Stomach (tissue), 9 donors: Measurements from ENCODE around the gene KIAA1614. TPM values are rescaled to one million over a fixed set of nuclear protein-coding genes. Genes with fewer than 3 reads are reported as not detected.

Experiments used
- DNase-seq, 2 donors: peaks; one replicate each; pipeline versions ENCODE4 v3.0.0 to v3.0.0-alpha.2; 2013 to 2019
- H3K27ac ChIP-seq, 5 donors: fragments of 200-600 bp in 4 of 5; sonication (generic) in 4 of 5; one replicate each; pipeline ENCODE4 v1.5.1; 2013 to 2019; ENCODE audit warnings: mild to moderate bottlenecking in 1 of 5, moderate library complexity in 1 of 5
- H3K27me3 ChIP-seq, 3 donors: fragments of 200-600 bp; sonication (generic); one replicate each; pipeline ENCODE4 v1.5.1; 2017 to 2019; ENCODE audit warnings: mixed run types in 1 of 3
- H3K36me3 ChIP-seq, 4 donors: fragments of 200-600 bp; sonication (generic); 1 replicate in 3 of 4; 2 replicates in 1 of 4; pipeline ENCODE4 v1.5.1; 2016 to 2019
- H3K4me1 ChIP-seq, 4 donors: fragments of 200-600 bp; sonication (generic); one replicate each; pipeline ENCODE4 v1.5.1; 2016 to 2019
- H3K4me3 ChIP-seq, 4 donors: fragments of 200-600 bp; sonication (generic) in 3 of 4; one replicate each; pipeline ENCODE4 v1.5.1; 2016 to 2019; ENCODE audit warnings: mild to moderate bottlenecking in 1 of 4
- H3K9me3 ChIP-seq, 4 donors: fragments of 200-600 bp; sonication (generic); one replicate each; pipeline ENCODE4 v1.5.1; 2016 to 2019
- EP300 ChIP-seq: sonication (generic); formaldehyde crosslinking; IDR thresholded peaks from one replicate; pipeline ENCODE4 v1.6.1; 2017; ENCODE audit warnings: antibody characterized with exemption
- POLR2A ChIP-seq, 4 donors: fragments of 450-650 bp; IDR thresholded peaks; one replicate each; pipeline ENCODE4 v1.6.1; 2016; ENCODE audit warnings: antibody characterized with exemption in 4 of 4, control low read depth in 2 of 4, mild to moderate bottlenecking in 1 of 4, moderate library complexity in 1 of 4
- POLR2AphosphoS5 ChIP-seq, 3 donors: sonication (generic); formaldehyde crosslinking; IDR thresholded peaks; one replicate each; pipeline ENCODE4 v1.6.1; 2016; ENCODE audit warnings: antibody characterized with exemption in 3 of 3
- WGBS, 5 donors: extraction: QIAGEN DNeasy Blood & Tissue Kit in 3 of 5; methylation state at CpG; one replicate each; pipeline versions ENCODE4 v1.1.5 to v1.1.7; 2013 to 2018; 5-methylcytosine and 5-hydroxymethylcytosine counted together
- intact Hi-C: fragments of 100-400 bp; cut with DNase I; formaldehyde crosslinking; loops from one replicate; pipeline ENCODE4 v1.15.1; 2023; ENCODE audit warnings: low total_unique reads
- polyA plus RNA-seq, 3 donors: library from polyadenylated mRNA; stranded (reverse); fragments of 200-250 nt; gene quantifications; one replicate each; pipeline ENCODE4 v1.2.3, GENCODE V29; 2013
- total RNA-seq, 5 donors: library from RNA; depleted of rRNA; stranded (reverse); fragments of >200 nt; gene quantifications; one replicate each; pipeline versions ENCODE4 v1.1.0 to v1.2.3, GENCODE V29; 2014 to 2016
- TF ChIP-seq, protein P1 (sequence below), 7 experiments: fragments of 450-650 bp in 4 of 7; fragments of 200-600 bp in 3 of 7; sonication (generic) in 3 of 7; IDR thresholded peaks; one replicate each; pipeline ENCODE4 v1.5.1; 2016 to 2019; ENCODE audit warnings: antibody characterized with exemption in 7 of 7, control low read depth in 2 of 7, mild to moderate bottlenecking in 1 of 7
- donor health status: healthy with polysubstance abuse.
- donor health status: Bipolar disorder and iron deficiency.
- donor health status: healthy.

The KIAA1614 gene
- total and polyA plus RNA-seq, 8 donors = under 0.01 to 6.1 (median 1.8) TPM; not detected in 1

DNA sequence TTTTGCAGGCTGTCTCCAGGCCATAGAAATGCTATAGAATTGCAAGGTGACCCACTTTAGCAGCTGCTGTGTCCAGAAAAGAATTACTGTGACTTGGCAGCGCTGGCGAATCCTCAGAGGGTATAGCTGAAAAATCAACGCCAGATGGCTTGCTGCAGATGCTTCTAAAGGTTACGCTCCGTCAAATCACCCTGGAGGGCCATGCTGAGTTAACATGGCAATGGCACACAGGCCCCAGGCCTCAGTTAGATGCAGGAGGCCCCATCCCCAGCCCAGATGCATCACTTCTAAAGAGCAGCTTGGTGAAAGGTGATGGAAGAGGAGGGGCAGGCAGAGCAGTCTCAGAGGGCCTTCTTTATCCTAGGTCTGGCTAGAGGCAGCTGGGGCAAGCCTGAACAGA lies 18.0 kb downstream of the KIAA1614 start:
- TF ChIP-seq, protein P1, sequence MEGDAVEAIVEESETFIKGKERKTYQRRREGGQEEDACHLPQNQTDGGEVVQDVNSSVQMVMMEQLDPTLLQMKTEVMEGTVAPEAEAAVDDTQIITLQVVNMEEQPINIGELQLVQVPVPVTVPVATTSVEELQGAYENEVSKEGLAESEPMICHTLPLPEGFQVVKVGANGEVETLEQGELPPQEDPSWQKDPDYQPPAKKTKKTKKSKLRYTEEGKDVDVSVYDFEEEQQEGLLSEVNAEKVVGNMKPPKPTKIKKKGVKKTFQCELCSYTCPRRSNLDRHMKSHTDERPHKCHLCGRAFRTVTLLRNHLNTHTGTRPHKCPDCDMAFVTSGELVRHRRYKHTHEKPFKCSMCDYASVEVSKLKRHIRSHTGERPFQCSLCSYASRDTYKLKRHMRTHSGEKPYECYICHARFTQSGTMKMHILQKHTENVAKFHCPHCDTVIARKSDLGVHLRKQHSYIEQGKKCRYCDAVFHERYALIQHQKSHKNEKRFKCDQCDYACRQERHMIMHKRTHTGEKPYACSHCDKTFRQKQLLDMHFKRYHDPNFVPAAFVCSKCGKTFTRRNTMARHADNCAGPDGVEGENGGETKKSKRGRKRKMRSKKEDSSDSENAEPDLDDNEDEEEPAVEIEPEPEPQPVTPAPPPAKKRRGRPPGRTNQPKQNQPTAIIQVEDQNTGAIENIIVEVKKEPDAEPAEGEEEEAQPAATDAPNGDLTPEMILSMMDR (IDR thresholded peaks at IDR 0.05) = no peak
- TF ChIP-seq POLR2AphosphoS5 (IDR thresholded peaks at IDR 0.05) (no peak), POLR2A (IDR thresholded peaks at IDR 0.05) (no peak), EP300 (no peak)
- no peak overlapping the region for H3K4me3 ChIP-seq
- DNase-seq = peak in 1 of 2 donors; percentile 45
- intact Hi-C loops = no loop called here
- H3K27ac ChIP-seq = no peak overlapping the region
- WGBS, 5 donors = 91 to 98% (median 95%) methylated on average over 5 of the region's 5 CpGs
- H3K9me3 ChIP-seq = no peaks in the 10 kb centered on the region
- H3K36me3 ChIP-seq = peaks cover 0 to 34% (median 19%) of the 10 kb centered on the region in 4 donors
- H3K27me3 ChIP-seq = peaks cover 0 to 10% (median 0%) of the 10 kb centered on the region in 3 donors
- H3K4me1 ChIP-seq = peaks cover 10 to 38% (median 22%) of the 10 kb centered on the region in 4 donors

DNA sequence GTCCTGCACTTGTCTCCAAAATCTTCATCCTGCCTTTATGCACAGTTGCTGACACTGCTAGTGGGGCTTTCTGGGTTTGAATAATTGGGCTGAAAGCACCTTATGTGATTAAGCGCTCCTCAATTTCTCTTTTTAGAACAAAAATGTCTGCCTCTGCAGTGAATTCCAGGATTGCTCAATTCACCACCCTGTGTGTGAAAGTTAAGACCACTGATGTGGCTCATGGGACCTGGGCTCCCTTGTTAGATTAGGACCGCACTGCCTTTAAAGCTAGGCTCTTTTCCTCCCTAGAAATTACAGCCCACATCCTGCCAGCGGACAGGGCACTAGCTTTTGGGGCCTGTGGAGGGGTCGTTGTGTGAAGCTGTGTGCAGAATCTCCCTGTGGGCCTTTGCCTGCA lies 18.8 kb downstream of the KIAA1614 start:
- DNase-seq = no peak
- no peak overlapping the region for H3K27ac ChIP-seq
- 83 to 94% (median 90%) methylated on average over 4 of the region's 4 CpGs for WGBS, 5 donors
- peaks cover 0 to 10% (median 0%) of the 10 kb centered on the region in 3 donors for H3K27me3 ChIP-seq
- peaks cover 0 to 42% (median 27%) of the 10 kb centered on the region in 4 donors for H3K36me3 ChIP-seq
- no peaks in the 10 kb centered on the region for H3K9me3 ChIP-seq
- TF ChIP-seq POLR2A (IDR thresholded peaks at IDR 0.05) (no peak), POLR2AphosphoS5 (IDR thresholded peaks at IDR 0.05) (no peak), EP300 (no peak)
- TF ChIP-seq, protein P1 (IDR thresholded peaks at IDR 0.05) = no peak
- H3K4me3 ChIP-seq = no peak overlapping the region
- H3K4me1 ChIP-seq = peaks cover 2 to 29% (median 17%) of the 10 kb centered on the region in 4 donors
- intact Hi-C loops = no loop called here

DNA sequence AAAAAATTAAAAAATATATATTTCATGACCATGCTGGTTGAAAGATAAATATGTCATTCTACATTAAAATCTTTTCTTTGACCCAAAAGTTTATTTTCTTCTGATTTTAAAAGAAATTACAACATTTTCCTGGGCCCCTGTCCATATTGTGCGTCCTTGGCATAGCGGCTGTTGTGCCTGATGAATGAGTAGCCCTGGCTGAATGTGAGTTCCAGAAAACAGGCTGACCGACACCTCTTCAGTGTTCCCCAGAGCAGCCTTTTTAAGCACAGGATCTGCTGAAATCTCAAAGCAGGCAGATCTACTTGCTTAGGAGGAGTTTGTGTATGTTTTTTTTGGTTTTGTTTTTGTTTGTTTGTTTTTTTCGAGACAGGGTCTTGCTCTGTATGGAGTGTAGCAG lies 19.7 kb downstream of the KIAA1614 start:
- H3K4me3 ChIP-seq = no peak overlapping the region
- H3K27me3 ChIP-seq = peaks cover 0 to 10% (median 0%) of the 10 kb centered on the region in 3 donors
- intact Hi-C loops = no loop called here
- WGBS, 5 donors = 89 to 98% (median 94%) methylated on average over 4 of the region's 4 CpGs
- no peak for DNase-seq
- peaks cover 0 to 51% (median 30%) of the 10 kb centered on the region in 4 donors for H3K36me3 ChIP-seq
- no peaks in the 10 kb centered on the region for H3K9me3 ChIP-seq
- no peak overlapping the region for H3K27ac ChIP-seq
- TF ChIP-seq POLR2A (IDR thresholded peaks at IDR 0.05) (no peak), POLR2AphosphoS5 (IDR thresholded peaks at IDR 0.05) (no peak), EP300 (no peak)
- TF ChIP-seq, protein P1 (IDR thresholded peaks at IDR 0.05) = no peak
- H3K4me1 ChIP-seq = peaks cover 0 to 21% (median 9%) of the 10 kb centered on the region in 4 donors

DNA sequence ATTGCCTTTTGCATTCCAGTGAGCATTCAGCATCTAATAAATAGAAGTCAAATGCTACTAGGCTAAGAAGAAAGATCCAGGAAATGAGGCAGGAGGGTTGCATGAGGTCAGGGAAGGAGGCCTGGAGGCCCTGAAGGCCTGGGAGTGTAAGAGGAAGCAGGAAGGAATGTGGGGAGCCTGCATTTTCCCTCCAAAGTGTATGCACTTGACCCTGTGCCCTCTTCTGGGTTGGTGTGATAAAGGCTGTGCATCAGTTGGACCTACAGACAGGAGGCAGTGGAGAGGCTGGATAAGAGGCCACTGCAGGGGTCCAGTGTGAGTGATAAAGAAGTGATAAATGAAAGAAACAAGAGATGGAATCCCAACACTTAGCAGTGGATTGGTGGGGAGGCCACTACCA lies 20.4 kb downstream of the KIAA1614 start:
- TF ChIP-seq POLR2A (IDR thresholded peaks at IDR 0.05) = no peak
- TF ChIP-seq POLR2AphosphoS5 (IDR thresholded peaks at IDR 0.05) = no peak
- no peak for TF ChIP-seq EP300
- TF ChIP-seq, protein P1 (IDR thresholded peaks at IDR 0.05) = no peak
- Histone ChIP-seq H3K4me1 (peaks cover 0 to 13% (median 3%) of the 10 kb centered on the region in 4 donors), H3K9me3 (no peaks in the 10 kb centered on the region), H3K4me3 (no peak overlapping the region), H3K27me3 (peaks cover 0 to 10% (median 0%) of the 10 kb centered on the region in 3 donors), H3K27ac (no peak overlapping the region), H3K36me3 (peaks cover 0 to 58% (median 35%) of the 10 kb centered on the region in 4 donors)
- DNase-seq = no peak
- intact Hi-C loops = no loop called here
